Measurements from ENCODE around the gene PPP2R2D.

DNA sequence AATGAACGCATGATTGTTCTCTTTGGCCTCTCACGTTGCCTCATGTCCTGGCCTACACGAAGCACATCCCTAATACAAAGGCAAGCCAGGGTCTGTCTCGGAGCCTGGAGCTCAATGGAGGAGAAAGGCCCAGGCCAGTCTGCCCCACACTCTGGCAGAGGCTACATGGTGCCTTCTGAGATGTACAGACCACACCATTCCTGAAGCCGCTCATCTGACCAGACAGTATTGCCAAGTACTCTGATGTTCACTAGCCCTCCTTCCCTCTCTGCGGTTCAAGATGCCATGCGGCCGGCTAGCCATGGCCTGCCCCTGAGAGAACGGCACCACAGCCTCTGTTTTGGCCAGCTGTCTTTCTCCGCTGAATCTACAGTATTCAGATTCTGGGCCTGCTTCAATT is 75.0 kb downstream of the PPP2R2D start:
- TF ChIP-seq, protein P1, sequence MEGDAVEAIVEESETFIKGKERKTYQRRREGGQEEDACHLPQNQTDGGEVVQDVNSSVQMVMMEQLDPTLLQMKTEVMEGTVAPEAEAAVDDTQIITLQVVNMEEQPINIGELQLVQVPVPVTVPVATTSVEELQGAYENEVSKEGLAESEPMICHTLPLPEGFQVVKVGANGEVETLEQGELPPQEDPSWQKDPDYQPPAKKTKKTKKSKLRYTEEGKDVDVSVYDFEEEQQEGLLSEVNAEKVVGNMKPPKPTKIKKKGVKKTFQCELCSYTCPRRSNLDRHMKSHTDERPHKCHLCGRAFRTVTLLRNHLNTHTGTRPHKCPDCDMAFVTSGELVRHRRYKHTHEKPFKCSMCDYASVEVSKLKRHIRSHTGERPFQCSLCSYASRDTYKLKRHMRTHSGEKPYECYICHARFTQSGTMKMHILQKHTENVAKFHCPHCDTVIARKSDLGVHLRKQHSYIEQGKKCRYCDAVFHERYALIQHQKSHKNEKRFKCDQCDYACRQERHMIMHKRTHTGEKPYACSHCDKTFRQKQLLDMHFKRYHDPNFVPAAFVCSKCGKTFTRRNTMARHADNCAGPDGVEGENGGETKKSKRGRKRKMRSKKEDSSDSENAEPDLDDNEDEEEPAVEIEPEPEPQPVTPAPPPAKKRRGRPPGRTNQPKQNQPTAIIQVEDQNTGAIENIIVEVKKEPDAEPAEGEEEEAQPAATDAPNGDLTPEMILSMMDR (conservative IDR thresholded peaks at IDR 0.05): no peak
- TF ChIP-seq ZFX (IDR thresholded peaks at IDR 0.05): no peak

Data from C4-2B (cell line).